SIG-M5 treated with dmso at 0.1 percent for 504 hours (cell line): ENCODE results near the gene KCNJ9.
"Not testable (repeated sequence)": the region's sequence is repeated elsewhere in the genome, so short reads cannot be mapped to it uniquely, and the experiment has no call there.

Source experiments
- DNase-seq: peaks from one replicate; lab custom pipeline; 2025; ENCODE audit not compliant: unreplicated experiment; lab: John Stamatoyannopoulos, UW

KCNJ9 gene

GRCh38 chr1:160124705-160125478, 43.6 kb downstream of the KCNJ9 start:
- DNase-seq = peak; percentile 44

- no peak for DNase-seq
Observed at GRCh38 chr1:160125746-160126145, 44.4 kb downstream of the KCNJ9 start.

GRCh38 chr1:160126342-160126741, 45.0 kb downstream of the KCNJ9 start:
- not testable (repeated sequence) for DNase-seq

GRCh38 chr1:160127381-160127780, 46.0 kb downstream of the KCNJ9 start:
- no peak for DNase-seq

- DNase-seq = peak; percentile 13
Observed at GRCh38 chr1:160127865-160128523, 46.7 kb downstream of the KCNJ9 start.

GRCh38 chr1:160128636-160129035, 47.3 kb downstream of the KCNJ9 start:
- no peak for DNase-seq

- DNase-seq = no peak
Observed at GRCh38 chr1:160129046-160129445, 47.7 kb downstream of the KCNJ9 start.

GRCh38 chr1:160129558-160129957, 48.2 kb downstream of the KCNJ9 start:
- no peak for DNase-seq

GRCh38 chr1:160129966-160130365, 48.6 kb downstream of the KCNJ9 start:
- DNase-seq = no peak

- DNase-seq = no peak
Observed at GRCh38 chr1:160130486-160130885, 49.1 kb downstream of the KCNJ9 start.

GRCh38 chr1:160130939-160131338, 49.6 kb downstream of the KCNJ9 start:
- no peak for DNase-seq

GRCh38 chr1:160131803-160132565, 50.6 kb downstream of the KCNJ9 start:
- no peak for DNase-seq

- no peak for DNase-seq
Observed at GRCh38 chr1:160133990-160134770, 52.8 kb downstream of the KCNJ9 start.

GRCh38 chr1:160134791-160135572, 53.6 kb downstream of the KCNJ9 start:
- DNase-seq = peak; percentile 93

GRCh38 chr1:160136121-160136925, 55.0 kb downstream of the KCNJ9 start:
- DNase-seq = no peak

GRCh38 chr1:160136926-160137200, 55.5 kb downstream of the KCNJ9 start:
- DNase-seq = no peak

- DNase-seq = no peak
Observed at GRCh38 chr1:160137216-160137862, 56.0 kb downstream of the KCNJ9 start.

- no peak for DNase-seq
Observed at GRCh38 chr1:160139840-160140239, 58.5 kb downstream of the KCNJ9 start.
